Esophagus muscularis mucosa (tissue), 4 donors: ENCODE results near the gene PRKN. TPM values are rescaled to one million over a fixed set of nuclear protein-coding genes. Genes with fewer than 3 reads are reported as not detected.

ENCODE experiments used
- DNase-seq: peaks from one replicate; pipeline ENCODE4 v3.0.0-alpha.2; 2017; ENCODE audit errors: extremely low spot score
- H3K27ac ChIP-seq, 4 donors: fragments of 200-600 bp; sonication (generic); replicated peaks in 1 of 4; 1 replicate in 3 of 4; 2 replicates in 1 of 4; pipeline ENCODE4 v1.5.1; 2016 to 2019; ENCODE audit warnings: mild to moderate bottlenecking in 1 of 4
- H3K27me3 ChIP-seq, 4 donors: fragments of 200-600 bp; sonication (generic); one replicate each; pipeline versions ENCODE4 v1.5.1 to v1.6.0; 2016 to 2019
- H3K36me3 ChIP-seq, 4 donors: fragments of 200-600 bp; sonication (generic); one replicate each; pipeline ENCODE4 v1.5.1; 2016 to 2019
- H3K4me1 ChIP-seq, 4 donors: fragments of 200-600 bp; sonication (generic); one replicate each; pipeline ENCODE4 v1.5.1; 2016 to 2019
- H3K4me3 ChIP-seq, 4 donors: fragments of 200-600 bp; sonication (generic); 1 replicate in 2 of 4; 2 replicates in 2 of 4; pipeline ENCODE4 v1.5.1; 2016 to 2019; ENCODE audit warnings: mild to moderate bottlenecking in 4 of 4, moderate library complexity in 1 of 4
- H3K9me3 ChIP-seq, 4 donors: fragments of 200-600 bp; sonication (generic); 1 replicate in 3 of 4; 2 replicates in 1 of 4; pipeline ENCODE4 v1.5.1; 2016 to 2019
- EP300 ChIP-seq: sonication (generic); formaldehyde crosslinking; IDR thresholded peaks from one replicate; pipeline ENCODE4 v1.6.1; 2017; ENCODE audit warnings: antibody characterized with exemption
- POLR2A ChIP-seq: fragments of 450-650 bp; IDR thresholded peaks from one replicate; pipeline ENCODE4 v1.6.1; 2017; ENCODE audit warnings: antibody characterized with exemption, moderate library complexity, mild to moderate bottlenecking, low read depth
- POLR2AphosphoS5 ChIP-seq, 2 donors: sonication (generic); formaldehyde crosslinking; IDR thresholded peaks; one replicate each; pipeline ENCODE4 v1.6.1; 2017; ENCODE audit warnings: antibody characterized with exemption in 2 of 2
- WGBS: methylation state at CpG from one replicate; pipeline ENCODE4 v1.1.5; 2018; 5-methylcytosine and 5-hydroxymethylcytosine counted together
- intact Hi-C: fragments of 100-400 bp; cut with DNase I; formaldehyde crosslinking; loops from one replicate; pipeline ENCODE4 v1.15.1; 2023
- total RNA-seq, 4 donors: library from RNA; depleted of rRNA; stranded (reverse); fragments of >200 nt; gene quantifications; one replicate each; pipeline versions ENCODE4 v1.1.0 to v1.2.1, GENCODE V29; 2016
- TF ChIP-seq, protein P1 (sequence below), 3 experiments: fragments of 200-600 bp in 2 of 3; fragments of 450-650 bp in 1 of 3; sonication (generic) in 2 of 3; IDR thresholded peaks; one replicate each; pipeline ENCODE4 v1.5.1; 2017 to 2019; ENCODE audit warnings: antibody characterized with exemption in 3 of 3, mild to moderate bottlenecking in 2 of 3, moderate library complexity in 1 of 3

The PRKN gene
- total RNA-seq, 4 donors from 2014 or later, result 9.6 to 14.5 (median 10.8) TPM

DNA sequence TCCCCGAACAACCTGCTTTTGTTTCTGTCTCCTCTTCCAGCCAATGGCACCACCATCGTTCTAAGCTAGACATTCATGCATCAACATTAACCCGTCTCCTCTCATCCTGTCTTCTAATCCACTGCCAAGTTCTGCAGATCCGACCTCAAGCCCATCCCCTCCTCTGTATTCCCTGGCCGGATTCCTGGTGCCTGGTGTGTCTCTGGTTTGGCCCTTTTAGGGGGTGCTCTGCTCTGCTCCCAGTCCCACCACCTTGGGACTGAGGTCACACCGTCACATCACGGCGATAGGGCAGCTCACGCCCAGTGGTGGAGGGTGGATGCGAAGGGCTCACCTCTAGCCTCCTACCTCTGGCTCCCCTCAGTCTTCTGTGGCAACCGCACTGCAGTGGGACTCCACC, 1351.2 kb downstream of the PRKN start:
- intact Hi-C loops, result loop anchor here (10.0 kb wide), 1 partner anchor 642 kb away; no protein-coding TSS in a partner anchor
- Histone ChIP-seq H3K27ac (no peak overlapping the region), H3K4me1 (peaks cover 0 to 10% (median 5%) of the 10 kb centered on the region in 4 donors), H3K36me3 (no peaks in the 10 kb centered on the region), H3K9me3 (no peaks in the 10 kb centered on the region), H3K27me3 (no peaks in the 10 kb centered on the region), H3K4me3 (no peak overlapping the region)
- 88% methylated on average over 10 of the region's 11 CpGs for WGBS
- DNase-seq, result no peak
- TF ChIP-seq POLR2AphosphoS5 (IDR thresholded peaks at IDR 0.05) (no peak), EP300 (no peak)

- WGBS, result 72% methylated on average over 25 of the region's 32 CpGs
- TF ChIP-seq POLR2AphosphoS5 (IDR thresholded peaks at IDR 0.05) (no peak), POLR2A (no peak), EP300 (no peak)
- TF ChIP-seq, protein P1, sequence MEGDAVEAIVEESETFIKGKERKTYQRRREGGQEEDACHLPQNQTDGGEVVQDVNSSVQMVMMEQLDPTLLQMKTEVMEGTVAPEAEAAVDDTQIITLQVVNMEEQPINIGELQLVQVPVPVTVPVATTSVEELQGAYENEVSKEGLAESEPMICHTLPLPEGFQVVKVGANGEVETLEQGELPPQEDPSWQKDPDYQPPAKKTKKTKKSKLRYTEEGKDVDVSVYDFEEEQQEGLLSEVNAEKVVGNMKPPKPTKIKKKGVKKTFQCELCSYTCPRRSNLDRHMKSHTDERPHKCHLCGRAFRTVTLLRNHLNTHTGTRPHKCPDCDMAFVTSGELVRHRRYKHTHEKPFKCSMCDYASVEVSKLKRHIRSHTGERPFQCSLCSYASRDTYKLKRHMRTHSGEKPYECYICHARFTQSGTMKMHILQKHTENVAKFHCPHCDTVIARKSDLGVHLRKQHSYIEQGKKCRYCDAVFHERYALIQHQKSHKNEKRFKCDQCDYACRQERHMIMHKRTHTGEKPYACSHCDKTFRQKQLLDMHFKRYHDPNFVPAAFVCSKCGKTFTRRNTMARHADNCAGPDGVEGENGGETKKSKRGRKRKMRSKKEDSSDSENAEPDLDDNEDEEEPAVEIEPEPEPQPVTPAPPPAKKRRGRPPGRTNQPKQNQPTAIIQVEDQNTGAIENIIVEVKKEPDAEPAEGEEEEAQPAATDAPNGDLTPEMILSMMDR (IDR thresholded peaks at IDR 0.05), result no peak
- intact Hi-C loops, result loop anchor here (2.0 to 10.0 kb wide), 3 partner anchors 233 to 640 kb away; no protein-coding TSS in a partner anchor
- H3K27me3 ChIP-seq, result no peaks in the 10 kb centered on the region
- no peak for DNase-seq
- H3K27ac ChIP-seq, result no peak overlapping the region
- no peaks in the 10 kb centered on the region for H3K36me3 ChIP-seq
- peaks cover 0 to 10% (median 5%) of the 10 kb centered on the region in 4 donors for H3K4me1 ChIP-seq
- no peaks in the 10 kb centered on the region for H3K9me3 ChIP-seq
- peak overlapping the region in 1 of 4 donors; percentile 9 for H3K4me3 ChIP-seq
Observed at GRCh38 chr6:161374971-161375873, 1352.3 kb downstream of the PRKN start.

DNA sequence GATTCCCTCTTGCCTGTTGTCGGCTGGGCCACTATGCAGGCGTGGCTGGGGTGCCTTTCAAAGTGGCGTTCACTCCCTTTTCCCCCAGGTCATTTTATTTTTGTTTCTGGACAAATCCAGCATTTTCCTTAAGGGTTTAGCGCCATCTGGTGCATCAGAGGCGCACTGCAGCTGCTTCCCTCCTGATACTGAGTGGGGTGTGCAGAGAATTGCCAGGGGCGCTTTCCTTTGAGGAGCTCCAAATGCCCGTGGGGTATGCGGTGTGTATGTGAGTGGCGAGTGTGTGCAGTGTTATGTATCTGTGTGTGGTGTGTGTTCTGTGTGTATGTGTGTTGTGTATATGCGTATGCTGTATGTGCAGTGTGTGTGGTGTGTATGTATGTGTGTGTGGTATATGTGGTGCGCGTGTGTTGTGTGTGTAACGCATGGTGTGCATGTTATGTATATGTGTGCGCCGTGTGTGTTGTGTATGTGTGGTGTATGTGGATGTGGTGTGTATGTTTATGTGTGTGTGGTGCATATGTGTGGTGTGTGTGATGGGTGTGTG, 1353.6 kb downstream of the PRKN start:
- peaks cover 0 to 10% (median 5%) of the 10 kb centered on the region in 4 donors for H3K4me1 ChIP-seq
- H3K9me3 ChIP-seq, result no peaks in the 10 kb centered on the region
- no peak overlapping the region for H3K4me3 ChIP-seq
- intact Hi-C loops, result loop anchor here (2.0 to 10.0 kb wide), 3 partner anchors 232 to 639 kb away; no protein-coding TSS in a partner anchor
- DNase-seq, result no peak
- WGBS, result 38% methylated on average over 15 of the region's 15 CpGs
- H3K27me3 ChIP-seq, result no peaks in the 10 kb centered on the region
- H3K36me3 ChIP-seq, result no peaks in the 10 kb centered on the region
- H3K27ac ChIP-seq, result no peak overlapping the region
- TF ChIP-seq POLR2AphosphoS5 (IDR thresholded peaks at IDR 0.05) (no peak), POLR2A (no peak), EP300 (no peak)
- TF ChIP-seq, protein P1 (IDR thresholded peaks at IDR 0.05), result peak in 2 of 3 experiments; percentile 94 to 98

- Histone ChIP-seq H3K4me1 (peaks cover 0 to 10% (median 5%) of the 10 kb centered on the region in 4 donors), H3K4me3 (no peak overlapping the region), H3K36me3 (no peaks in the 10 kb centered on the region), H3K27me3 (no peaks in the 10 kb centered on the region), H3K9me3 (no peaks in the 10 kb centered on the region), H3K27ac (no peak overlapping the region)
- TF ChIP-seq EP300 (no peak), POLR2AphosphoS5 (IDR thresholded peaks at IDR 0.05) (no peak)
- intact Hi-C loops, result loop anchor here (5.0 to 10.0 kb wide), 2 partner anchors 230 to 638 kb away; no protein-coding TSS in a partner anchor
- 93% methylated on average over 10 of the region's 10 CpGs for WGBS
- no peak for DNase-seq
Observed at GRCh38 chr6:161372422-161372793, 1355.2 kb downstream of the PRKN start.

DNA sequence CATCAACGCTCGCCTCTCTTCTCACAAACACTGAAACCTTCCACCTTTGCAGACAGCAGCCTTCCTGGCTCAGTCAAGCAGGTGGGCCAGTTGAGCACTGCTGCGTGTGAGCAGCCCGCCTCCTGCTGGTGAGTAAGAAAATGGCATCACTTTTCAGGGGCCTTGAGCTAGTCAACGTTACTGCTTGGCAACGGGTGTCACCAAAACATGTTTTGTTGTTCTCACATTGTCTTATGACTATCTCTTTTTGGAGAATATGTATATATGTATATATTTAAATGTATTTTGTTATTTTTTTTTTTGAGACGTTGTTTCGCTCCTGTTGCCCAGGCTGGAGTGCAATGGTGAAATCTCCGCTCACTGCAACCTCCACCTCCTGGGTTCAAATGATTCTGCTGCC, 1356.7 kb downstream of the PRKN start:
- 34% methylated on average over 9 of the region's 9 CpGs for WGBS
- Histone ChIP-seq H3K9me3 (no peaks in the 10 kb centered on the region), H3K4me3 (no peak overlapping the region), H3K4me1 (peaks cover 0 to 10% (median 5%) of the 10 kb centered on the region in 4 donors), H3K27me3 (no peaks in the 10 kb centered on the region), H3K27ac (no peak overlapping the region), H3K36me3 (no peaks in the 10 kb centered on the region)
- DNase-seq, result no peak
- TF ChIP-seq EP300, result no peak
- TF ChIP-seq, protein P1 (IDR thresholded peaks at IDR 0.05), result peak; percentile 79 to 88 (median 81)
- no peak for TF ChIP-seq POLR2AphosphoS5 (IDR thresholded peaks at IDR 0.05)
- intact Hi-C loops, result loop anchor here (5.0 to 10.0 kb wide), 2 partner anchors 229 to 636 kb away; no protein-coding TSS in a partner anchor
